Head of caudate nucleus (tissue), 42 donors: ENCODE results near the gene GAMT.
A peak's percentile ranks its signal among the peaks of the same experiment; 100 is the strongest.
"Not testable (repeated sequence)": the region's sequence is repeated elsewhere in the genome, so short reads cannot be mapped to it uniquely, and the experiment has no call there.

ENCODE experiments used
- DNase-seq, 42 donors: peaks; one replicate each; pipeline versions ENCODE4 v3.0.0 to v3.0.0-alpha.2; 2020 to 2021; ENCODE audit warnings: mixed read lengths in 7 of 42
- intact Hi-C: fragments of 100-400 bp; cut with DNase I; formaldehyde crosslinking; loops from one replicate; pipeline ENCODE4 v1.15.0; 2022

Gene GAMT

DNA sequence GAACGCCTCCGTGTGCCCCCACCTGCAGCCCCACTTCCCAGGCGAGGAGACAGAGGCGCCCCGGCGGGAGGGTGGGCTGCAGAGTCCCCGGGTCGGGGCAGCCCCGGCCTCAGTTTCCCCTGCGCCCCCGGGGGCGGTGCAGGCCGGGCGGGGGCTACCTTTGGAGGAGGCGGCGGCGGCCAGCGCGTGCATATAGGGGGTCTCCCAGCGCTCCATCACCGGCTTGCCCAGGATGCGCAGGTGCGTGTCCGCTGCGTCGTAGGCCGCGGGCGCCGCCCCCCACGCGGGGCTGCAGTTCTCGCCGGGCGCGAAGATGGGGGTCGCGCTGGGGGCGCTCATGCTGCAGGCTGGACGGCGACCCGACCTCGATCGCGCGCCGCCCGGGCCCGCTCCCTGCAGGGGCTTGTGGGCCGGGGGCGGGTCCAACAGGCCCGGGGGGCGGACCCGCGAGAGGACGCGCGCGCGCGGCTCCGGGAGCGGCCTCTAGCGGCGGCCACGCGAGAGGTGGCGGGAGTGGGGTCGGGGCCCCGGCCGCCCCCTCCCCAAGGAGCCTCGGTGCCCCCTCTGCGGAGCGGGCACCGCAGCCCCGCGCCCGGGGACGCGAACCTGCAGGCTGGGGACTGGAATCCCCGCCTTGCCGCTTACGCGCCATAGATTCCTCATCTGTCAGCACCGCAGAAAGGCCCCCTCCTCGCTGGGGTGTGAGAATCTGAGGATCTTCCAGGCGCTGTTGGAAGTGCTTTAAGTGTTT lies at the start of gene GAMT:
Gene GAMT (minus strand): TSS at position 405 of the 751 bp plus-strand sequence. CDS start 66 bp downstream, at position 339.
- intact Hi-C loops, result no loop called here
- DNase-seq, result peak in 32 of 42 donors; percentile 53 to 84 (median 72)

DNA sequence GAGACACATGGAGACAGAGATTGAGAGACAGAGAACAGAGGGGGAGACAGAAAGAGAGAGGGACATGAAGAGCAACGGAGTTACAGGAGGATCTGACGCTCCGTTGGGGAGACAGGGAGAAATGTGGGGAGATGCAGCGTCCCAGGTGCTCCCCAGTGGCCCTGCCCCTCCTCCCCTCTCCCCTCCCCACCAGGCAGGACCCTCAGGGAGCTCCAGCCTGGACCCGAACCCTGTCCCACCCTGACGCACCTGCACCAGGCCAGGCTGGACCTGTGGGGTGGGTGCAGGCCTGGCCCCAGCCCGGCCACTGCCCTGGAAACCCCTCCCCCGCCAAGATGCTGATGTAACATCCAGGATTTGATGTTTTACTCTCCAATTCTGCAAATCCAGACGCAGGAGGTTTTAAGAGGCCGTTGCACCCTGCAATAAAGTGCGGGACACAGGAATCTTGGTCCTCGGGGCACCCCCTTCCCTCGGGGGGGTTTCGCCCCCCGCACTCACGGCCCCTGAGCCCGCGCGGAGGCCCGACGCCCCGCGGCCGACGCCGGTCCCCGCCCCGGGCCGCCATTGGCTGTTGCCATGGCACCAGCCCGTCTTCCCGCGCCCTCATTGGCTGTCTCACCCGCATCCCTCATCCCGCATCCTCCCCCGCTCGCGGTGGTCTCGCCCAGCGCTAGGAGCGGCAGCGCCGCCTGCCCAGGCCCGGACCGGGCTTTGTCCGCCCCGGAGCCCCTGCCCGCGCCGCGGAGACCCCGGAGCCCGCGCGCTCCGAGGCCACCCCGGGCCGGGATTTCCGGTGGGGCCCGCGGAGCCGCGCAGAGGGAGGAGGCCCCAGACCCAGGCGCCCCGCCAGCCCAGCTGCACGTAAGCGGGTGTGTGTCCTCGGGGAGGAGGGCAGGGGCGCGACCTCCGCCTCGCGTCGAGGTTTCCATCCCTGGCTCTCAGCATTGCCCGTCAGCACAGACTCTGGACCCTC lies 48.4 kb upstream of the GAMT start, which contains the start of gene APC2:
Gene APC2 (plus strand): TSS at position 655 of the 976 bp plus-strand sequence. CDS start 2,881 bp downstream, outside the sequence.
- DNase-seq, result peak; percentile 79 to 97 (median 94)
- intact Hi-C loops, result no loop called here

GRCh38 chr19:1447944-1448343 lies 46.6 kb upstream of the GAMT start:
- intact Hi-C loops, result no loop called here
- no peak for DNase-seq

GRCh38 chr19:1447504-1447903 lies 46.2 kb upstream of the GAMT start:
- no peak for DNase-seq
- intact Hi-C loops, result no loop called here

DNA sequence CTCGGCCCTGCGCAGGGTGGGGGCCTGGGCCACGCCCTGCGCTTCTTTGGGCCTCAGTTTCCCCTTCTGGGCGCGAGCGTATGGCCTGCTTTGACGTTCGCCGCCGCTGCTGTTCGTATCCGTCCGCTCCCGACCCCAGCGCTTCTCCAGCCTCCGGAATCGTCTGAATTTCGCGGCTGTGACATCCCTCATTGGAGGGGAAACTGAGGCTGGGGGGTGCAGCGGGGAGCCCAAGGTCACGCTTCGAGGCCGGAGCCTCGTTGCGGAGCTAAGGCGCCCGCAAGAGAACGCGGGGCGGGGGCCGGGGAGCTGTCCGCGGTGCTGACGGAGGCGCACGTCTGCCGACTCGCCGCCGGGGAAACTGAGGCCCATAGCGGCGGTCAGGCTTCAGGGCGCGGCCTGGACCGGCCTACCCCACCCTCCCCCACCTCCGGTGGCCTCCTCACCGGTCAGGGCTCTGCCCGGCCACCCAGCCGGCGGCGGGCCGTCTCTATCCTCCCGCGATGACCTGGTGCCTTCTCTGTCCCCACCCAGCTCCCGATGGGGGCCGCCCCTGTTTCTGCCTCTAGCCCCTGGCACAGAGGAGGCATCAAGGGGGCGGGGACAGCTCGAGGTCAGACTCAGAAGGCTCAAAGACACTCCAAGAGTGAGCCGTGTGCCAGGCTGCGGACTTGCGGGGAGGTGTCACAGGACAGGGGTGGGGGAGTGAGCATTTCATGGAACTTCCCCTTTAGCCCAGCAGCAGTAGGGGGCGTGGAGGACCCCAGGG lies 45.6 kb upstream of the GAMT start:
- intact Hi-C loops, result no loop called here
- peak in 5 of 42 donors; percentile 36 to 69 (median 48) for DNase-seq

- peak in 39 of 42 donors; percentile 55 to 86 (median 72) for DNase-seq
- intact Hi-C loops, result no loop called here
Observed at GRCh38 chr19:1445932-1446712, 44.8 kb upstream of the GAMT start.

- intact Hi-C loops, result no loop called here
Observed at GRCh38 chr19:1445185-1445931, 44.0 kb upstream of the GAMT start.

DNA sequence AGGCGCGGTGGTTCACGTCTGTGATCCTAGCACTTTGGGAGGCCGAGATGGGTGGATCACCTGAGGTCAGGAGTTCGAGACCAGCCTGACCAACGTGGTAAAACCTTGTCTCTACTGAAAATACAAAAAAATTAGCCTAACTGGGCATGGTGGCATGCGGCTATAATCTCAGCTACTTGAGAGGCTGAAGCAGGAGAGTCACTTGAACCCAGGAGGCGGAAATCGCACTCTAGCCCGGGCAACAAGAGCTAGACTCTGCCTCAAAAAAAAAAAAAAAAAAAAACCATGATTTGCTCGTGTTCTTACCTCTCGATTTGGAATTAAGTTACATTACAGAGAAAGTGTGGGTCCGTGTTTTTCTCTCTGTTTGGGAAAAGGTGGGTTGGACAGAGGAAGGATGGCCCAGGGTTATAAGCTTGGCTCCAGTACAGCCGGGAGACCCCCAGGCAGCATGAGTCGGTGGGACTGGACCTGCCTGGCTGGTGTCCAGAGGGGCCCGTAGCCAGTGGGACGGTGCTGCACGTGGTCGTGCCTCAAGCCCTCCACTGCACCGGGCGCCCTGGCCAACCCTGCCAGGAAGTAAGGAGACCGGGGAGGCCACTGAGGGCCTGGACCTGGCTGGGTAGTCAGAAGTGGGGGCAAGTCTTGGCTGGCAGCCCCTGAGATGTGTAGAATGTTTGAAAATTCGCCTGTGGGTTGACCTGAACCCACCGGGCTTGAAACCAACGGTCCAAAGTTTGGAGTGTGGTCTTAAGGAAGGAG lies 40.5 kb upstream of the GAMT start:
- intact Hi-C loops, result loop anchor here (5.0 kb wide), 1 partner anchor 35 kb away; the partner anchor contains the start of gene DAZAP1
- DNase-seq, result no peak

More at GRCh38 chr19:1445185-1445931, 44.0 kb upstream of the GAMT start:
- DNase-seq, result peak in 40 of 42 donors; percentile 62 to 89 (median 80)

GRCh38 chr19:1441022-1441426 lies 39.7 kb upstream of the GAMT start:
- intact Hi-C loops, result loop anchor here (5.0 kb wide), 1 partner anchor 34 kb away; the partner anchor contains the start of gene DAZAP1
- DNase-seq, result no peak

DNA sequence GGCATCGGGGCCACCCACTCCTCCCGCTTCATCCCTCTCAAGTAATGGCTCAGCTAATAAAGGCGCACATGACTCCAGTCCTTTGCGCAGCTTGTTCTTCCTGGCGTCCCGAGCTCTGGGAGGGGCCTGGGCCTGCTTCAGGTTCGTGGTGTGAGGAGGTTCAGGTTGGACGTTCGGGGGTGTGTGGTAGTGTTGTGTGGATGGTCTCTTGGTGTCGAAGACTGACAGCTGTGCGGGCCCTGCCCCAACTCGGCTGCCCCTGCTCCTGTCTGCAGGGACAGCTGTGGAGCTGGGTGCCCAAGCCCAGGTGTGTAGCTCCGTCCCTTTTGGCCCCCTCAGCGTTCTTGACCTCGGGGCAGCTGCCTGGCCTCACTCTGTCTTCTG lies 39.1 kb upstream of the GAMT start:
- no peak for DNase-seq
- intact Hi-C loops, result loop anchor here (5.0 kb wide), 1 partner anchor 33 kb away; the partner anchor contains the start of gene DAZAP1

- DNase-seq, result not testable (repeated sequence)
- intact Hi-C loops, result loop anchor here (5.0 kb wide), 1 partner anchor 32 kb away; the partner anchor contains the start of gene DAZAP1
Observed at GRCh38 chr19:1439525-1440417, 38.4 kb upstream of the GAMT start.

- DNase-seq, result no peak
- intact Hi-C loops, result no loop called here
Observed at GRCh38 chr19:1438933-1439354, 37.6 kb upstream of the GAMT start.

DNA sequence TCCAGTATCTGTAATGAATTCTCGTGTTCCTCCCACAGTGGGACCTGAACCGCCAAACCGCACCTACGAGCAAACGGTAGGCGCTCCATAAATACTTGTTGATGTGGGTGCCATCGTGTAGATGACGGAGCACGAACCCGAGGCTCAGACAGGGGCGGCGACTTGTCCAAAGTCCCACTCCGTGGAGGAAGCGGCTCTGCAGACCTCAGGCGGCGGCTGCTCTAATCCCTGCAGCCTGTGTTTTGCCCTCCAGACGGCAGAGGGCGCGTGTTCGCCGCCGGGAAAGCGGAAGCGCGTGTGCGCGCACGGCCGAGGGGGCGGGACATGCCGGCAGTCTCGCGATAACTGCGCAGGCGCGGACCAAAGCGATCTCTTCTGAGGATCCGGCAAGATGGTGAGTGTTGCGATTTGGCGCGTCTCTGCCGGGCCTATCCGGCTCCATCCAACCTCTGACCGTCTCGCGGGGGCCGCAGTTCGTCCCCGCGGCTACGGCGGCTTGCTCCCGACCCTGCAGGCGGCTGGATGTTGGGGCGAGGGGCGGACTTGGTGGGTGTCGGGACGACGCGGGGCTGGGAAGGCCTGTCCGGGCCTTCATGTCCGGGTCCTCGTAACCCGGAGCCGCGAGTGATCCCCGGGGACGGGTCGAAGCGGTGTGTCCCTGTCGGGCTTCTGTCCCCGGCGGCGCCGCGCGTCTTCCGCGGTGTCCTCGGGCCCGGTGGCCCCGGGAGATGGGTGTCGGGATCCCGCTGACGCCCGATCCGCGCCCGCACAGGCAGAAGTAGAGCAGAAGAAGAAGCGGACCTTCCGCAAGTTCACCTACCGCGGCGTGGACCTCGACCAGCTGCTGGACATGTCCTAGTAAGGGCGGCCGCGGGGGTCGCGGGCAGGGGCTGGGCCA lies 36.9 kb upstream of the GAMT start, which contains the start of gene RPS15:
Gene RPS15 (plus strand): TSS at position 362 of the 898 bp plus-strand sequence. CDS start 30 bp downstream, at position 392.
- intact Hi-C loops, result no loop called here
- DNase-seq, result peak; percentile 82 to 98 (median 95)

DNA sequence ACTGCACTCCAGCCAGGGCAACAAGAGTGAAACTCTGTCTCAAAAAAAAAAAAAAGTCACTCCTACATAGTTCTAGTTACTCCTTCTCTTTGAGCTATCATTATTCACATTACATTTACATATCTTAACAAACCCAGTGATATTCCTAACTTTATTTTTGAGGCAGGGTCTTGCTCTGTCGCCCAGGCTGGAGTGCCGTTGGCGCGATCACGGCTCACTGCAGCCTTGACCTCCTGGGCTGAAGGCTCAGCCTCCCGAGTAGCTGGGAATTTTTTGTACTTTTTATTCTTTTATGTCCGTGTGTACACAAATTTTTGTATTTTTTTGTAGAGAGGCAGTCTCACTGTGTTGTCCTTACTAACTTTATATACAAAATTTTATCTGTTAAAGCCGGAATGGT lies 36.3 kb upstream of the GAMT start:
- intact Hi-C loops, result no loop called here
- DNase-seq, result no peak
